HEK293 (cell line): ENCODE results near the gene ROBO1.

ENCODE experiments used
- CTCF ChIA-PET: fragments of 350-600 bp; formaldehyde crosslinking; extraction: SDS; loops from one replicate; lab custom pipeline; 2021; ENCODE audit warnings: antibody characterized with exemption; lab: Yijun Ruan, JAX
- POLR2A ChIA-PET: fragments of 300-600 bp; formaldehyde crosslinking; extraction: SDS; loops from one replicate; lab custom pipeline; 2020; ENCODE audit warnings: antibody characterized with exemption, inconsistent platforms; lab: Yijun Ruan, JAX
- H3K27ac ChIP-seq: fragments of 200-500 bp; sonication (Bioruptor generic); 2 replicates; pipeline ENCODE4 v1.5.1; 2014; ENCODE audit warnings: low read depth, low read length, control low read depth, inconsistent platforms; ENCODE audit errors: extremely low read depth
- H3K36me3 ChIP-seq, 2 experiments: fragments of 200-500 bp in 1 of 2; sonication (Bioruptor generic) in 1 of 2; 1 replicate in 1 of 2; 2 replicates in 1 of 2; pipeline ENCODE4 v1.5.1; 2014 to 2017; ENCODE audit warnings: inconsistent platforms in 2 of 2, low read length in 2 of 2; ENCODE audit not compliant: control insufficient read depth in 2 of 2, insufficient read depth in 1 of 2
- H3K4me1 ChIP-seq: fragments of 200-500 bp; sonication (Bioruptor generic); 2 replicates; pipeline ENCODE4 v1.5.1; 2014; ENCODE audit warnings: mild to moderate bottlenecking, low read length, inconsistent platforms; ENCODE audit not compliant: control insufficient read depth, insufficient read depth
- H3K4me3 ChIP-seq: 2 replicates; pipeline ENCODE4 v1.5.1; 2011; ENCODE audit warnings: low read depth, mild to moderate bottlenecking, control low read depth, low read length, moderate library complexity
- H3K9me3 ChIP-seq: fragments of 200-500 bp; sonication (Bioruptor generic); 2 replicates; pipeline ENCODE4 v1.5.1; 2014; ENCODE audit warnings: low read depth, low read length, inconsistent platforms; ENCODE audit not compliant: control insufficient read depth, insufficient read depth
- SP7 ChIP-seq: fragments of 450-650 bp; formaldehyde crosslinking; IDR thresholded peaks from 2 replicates; pipeline ENCODE4 v1.5.1; 2016; ENCODE audit warnings: missing biosample characterization, missing genetic modification characterization
- TSHZ1 ChIP-seq: fragments of 450-650 bp; formaldehyde crosslinking; IDR thresholded peaks from 2 replicates; pipeline ENCODE4 v1.5.1; 2016; ENCODE audit warnings: missing biosample characterization, missing genetic modification characterization, borderline replicate concordance
- ZIC2 ChIP-seq: fragments of 450-650 bp; formaldehyde crosslinking; IDR thresholded peaks from 2 replicates; pipeline ENCODE4 v1.5.1; 2016; ENCODE audit warnings: missing biosample characterization, missing genetic modification characterization
- ZNF114 ChIP-seq: fragments of 450-650 bp; formaldehyde crosslinking; IDR thresholded peaks from 2 replicates; pipeline ENCODE4 v1.5.0; 2017; ENCODE audit warnings: missing biosample characterization, missing genetic modification characterization
- ZNF121 ChIP-seq: fragments of 450-650 bp; formaldehyde crosslinking; IDR thresholded peaks from 2 replicates; pipeline ENCODE4 v1.5.1; 2016; ENCODE audit warnings: missing biosample characterization, missing genetic modification characterization
- ZNF132 ChIP-seq: fragments of 450-650 bp; formaldehyde crosslinking; IDR thresholded peaks from 2 replicates; pipeline ENCODE4 v1.5.1; 2017; ENCODE audit warnings: missing biosample characterization, missing genetic modification characterization, borderline replicate concordance
- ZNF221 ChIP-seq: fragments of 450-650 bp; formaldehyde crosslinking; IDR thresholded peaks from 2 replicates; pipeline ENCODE4 v1.5.1; 2017; ENCODE audit warnings: missing biosample characterization, missing genetic modification characterization, borderline replicate concordance
- ZNF239 ChIP-seq: fragments of 450-650 bp; formaldehyde crosslinking; IDR thresholded peaks from 2 replicates; pipeline ENCODE4 v1.5.1; 2016; ENCODE audit warnings: missing biosample characterization, missing genetic modification characterization
- ZNF280C ChIP-seq: fragments of 450-650 bp; formaldehyde crosslinking; IDR thresholded peaks from 2 replicates; pipeline ENCODE4 v1.5.1; 2016; ENCODE audit warnings: missing biosample characterization, missing genetic modification characterization
- ZNF391 ChIP-seq: fragments of 450-650 bp; formaldehyde crosslinking; IDR thresholded peaks from 2 replicates; pipeline ENCODE4 v1.5.1; 2016; ENCODE audit warnings: low read depth, missing biosample characterization, missing genetic modification characterization, borderline replicate concordance
- ZNF548 ChIP-seq: fragments of 450-650 bp; formaldehyde crosslinking; IDR thresholded peaks from 2 replicates; pipeline ENCODE4 v1.5.1; 2016; ENCODE audit warnings: missing biosample characterization, missing genetic modification characterization
- ZNF558 ChIP-seq: fragments of 450-650 bp; formaldehyde crosslinking; IDR thresholded peaks from 2 replicates; pipeline ENCODE4 v1.5.1; 2016; ENCODE audit warnings: missing biosample characterization, missing genetic modification characterization
- ZNF571 ChIP-seq: fragments of 450-650 bp; formaldehyde crosslinking; IDR thresholded peaks from 2 replicates; pipeline ENCODE4 v1.5.0; 2017; ENCODE audit warnings: missing biosample characterization, missing genetic modification characterization
- ZNF624 ChIP-seq: fragments of 450-650 bp; formaldehyde crosslinking; IDR thresholded peaks from 2 replicates; pipeline ENCODE4 v1.5.1; 2017; ENCODE audit warnings: missing biosample characterization, missing genetic modification characterization
- ZNF660 ChIP-seq: fragments of 450-650 bp; IDR thresholded peaks from 2 replicates; pipeline ENCODE4 v1.5.1; 2018; ENCODE audit warnings: missing biosample characterization, mild to moderate bottlenecking, missing genetic modification characterization
- ZNF664 ChIP-seq: fragments of 450-650 bp; formaldehyde crosslinking; IDR thresholded peaks from 2 replicates; pipeline ENCODE4 v1.5.1; 2016; ENCODE audit warnings: missing biosample characterization, missing genetic modification characterization
- TF ChIP-seq, protein P1 (sequence below): fragments of 450-650 bp; formaldehyde crosslinking; IDR thresholded peaks from 2 replicates; pipeline ENCODE4 v1.5.0; 2017; ENCODE audit warnings: missing biosample characterization, missing genetic modification characterization, borderline replicate concordance
- TF ChIP-seq, protein P2 (sequence below): fragments of 450-650 bp; formaldehyde crosslinking; IDR thresholded peaks from 2 replicates; pipeline ENCODE4 v1.5.1; 2016; ENCODE audit warnings: missing biosample characterization, missing genetic modification characterization

Gene ROBO1

DNA sequence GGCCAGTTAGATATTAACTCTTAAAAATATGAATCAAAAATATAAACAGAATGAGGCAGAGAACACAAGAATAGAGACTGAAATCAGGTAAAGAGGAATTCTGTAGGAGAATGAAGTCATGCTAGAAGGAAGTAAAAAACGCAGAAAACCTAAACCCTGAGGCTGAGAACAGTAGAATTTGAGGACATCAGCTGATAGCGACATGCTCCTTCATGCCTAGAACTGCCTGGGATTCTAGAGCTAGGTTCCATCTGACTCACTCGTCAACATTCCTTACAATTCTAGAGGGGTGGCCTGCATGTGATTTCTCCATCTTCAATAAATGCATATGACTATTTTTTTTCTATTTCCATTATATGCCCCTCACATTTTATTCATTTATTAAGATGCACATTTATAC, 343.0 kb downstream of the ROBO1 start:
- no peaks in the 10 kb centered on the region for H3K36me3 ChIP-seq
- ChIA-PET POLR2A (no interaction called here), CTCF (no interaction called here)
- no peak overlapping the region for H3K4me3 ChIP-seq
- H3K27ac ChIP-seq, result no peak overlapping the region
- no peaks in the 10 kb centered on the region for H3K4me1 ChIP-seq
- H3K9me3 ChIP-seq, result no peaks in the 10 kb centered on the region
- TF ChIP-seq ZNF548 (tag by site-specific recombination) (no peak), ZNF239 (tag by site-specific recombination) (no peak), ZNF391 (tag by site-specific recombination) (no peak), ZNF664 (no peak), ZNF121 (tag by site-specific recombination) (no peak), ZIC2 (tag by site-specific recombination) (no peak), ZNF624 (tag by site-specific recombination) (no peak), ZNF558 (tag by site-specific recombination) (no peak), ZNF221 (tag by site-specific recombination) (no peak), ZNF114 (tag by site-specific recombination) (no peak), TSHZ1 (tag by site-specific recombination) (no peak), ZNF660 (tag by site-specific recombination) (no peak), ZNF280C (no peak), SP7 (tag by site-specific recombination) (no peak), ZNF571 (no peak), ZNF132 (tag by site-specific recombination) (no peak)
- TF ChIP-seq, protein P1, sequence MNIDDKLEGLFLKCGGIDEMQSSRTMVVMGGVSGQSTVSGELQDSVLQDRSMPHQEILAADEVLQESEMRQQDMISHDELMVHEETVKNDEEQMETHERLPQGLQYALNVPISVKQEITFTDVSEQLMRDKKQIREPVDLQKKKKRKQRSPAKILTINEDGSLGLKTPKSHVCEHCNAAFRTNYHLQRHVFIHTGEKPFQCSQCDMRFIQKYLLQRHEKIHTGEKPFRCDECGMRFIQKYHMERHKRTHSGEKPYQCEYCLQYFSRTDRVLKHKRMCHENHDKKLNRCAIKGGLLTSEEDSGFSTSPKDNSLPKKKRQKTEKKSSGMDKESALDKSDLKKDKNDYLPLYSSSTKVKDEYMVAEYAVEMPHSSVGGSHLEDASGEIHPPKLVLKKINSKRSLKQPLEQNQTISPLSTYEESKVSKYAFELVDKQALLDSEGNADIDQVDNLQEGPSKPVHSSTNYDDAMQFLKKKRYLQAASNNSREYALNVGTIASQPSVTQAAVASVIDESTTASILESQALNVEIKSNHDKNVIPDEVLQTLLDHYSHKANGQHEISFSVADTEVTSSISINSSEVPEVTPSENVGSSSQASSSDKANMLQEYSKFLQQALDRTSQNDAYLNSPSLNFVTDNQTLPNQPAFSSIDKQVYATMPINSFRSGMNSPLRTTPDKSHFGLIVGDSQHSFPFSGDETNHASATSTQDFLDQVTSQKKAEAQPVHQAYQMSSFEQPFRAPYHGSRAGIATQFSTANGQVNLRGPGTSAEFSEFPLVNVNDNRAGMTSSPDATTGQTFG (tag by site-specific recombination), result no peak
- TF ChIP-seq, protein P2, sequence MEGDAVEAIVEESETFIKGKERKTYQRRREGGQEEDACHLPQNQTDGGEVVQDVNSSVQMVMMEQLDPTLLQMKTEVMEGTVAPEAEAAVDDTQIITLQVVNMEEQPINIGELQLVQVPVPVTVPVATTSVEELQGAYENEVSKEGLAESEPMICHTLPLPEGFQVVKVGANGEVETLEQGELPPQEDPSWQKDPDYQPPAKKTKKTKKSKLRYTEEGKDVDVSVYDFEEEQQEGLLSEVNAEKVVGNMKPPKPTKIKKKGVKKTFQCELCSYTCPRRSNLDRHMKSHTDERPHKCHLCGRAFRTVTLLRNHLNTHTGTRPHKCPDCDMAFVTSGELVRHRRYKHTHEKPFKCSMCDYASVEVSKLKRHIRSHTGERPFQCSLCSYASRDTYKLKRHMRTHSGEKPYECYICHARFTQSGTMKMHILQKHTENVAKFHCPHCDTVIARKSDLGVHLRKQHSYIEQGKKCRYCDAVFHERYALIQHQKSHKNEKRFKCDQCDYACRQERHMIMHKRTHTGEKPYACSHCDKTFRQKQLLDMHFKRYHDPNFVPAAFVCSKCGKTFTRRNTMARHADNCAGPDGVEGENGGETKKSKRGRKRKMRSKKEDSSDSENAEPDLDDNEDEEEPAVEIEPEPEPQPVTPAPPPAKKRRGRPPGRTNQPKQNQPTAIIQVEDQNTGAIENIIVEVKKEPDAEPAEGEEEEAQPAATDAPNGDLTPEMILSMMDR (tag by site-specific recombination), result no peak
